Vagina (tissue), 2 donors: ENCODE measurements around the gene TMEM132C.

Experiments
- CTCF ChIP-seq, 3 experiments: fragments of 450-650 bp in 2 of 3; fragments of 200-600 bp in 1 of 3; sonication (generic) in 1 of 3; IDR thresholded peaks; one replicate each; pipeline ENCODE4 v1.5.1; 2017 to 2019; ENCODE audit warnings: antibody characterized with exemption in 3 of 3, mild to moderate bottlenecking in 2 of 3, moderate library complexity in 2 of 3
- POLR2A ChIP-seq, 2 donors: fragments of 450-650 bp; IDR thresholded peaks; one replicate each; pipeline ENCODE4 v1.6.1; 2017; ENCODE audit warnings: antibody characterized with exemption in 2 of 2, mild to moderate bottlenecking in 2 of 2, moderate library complexity in 2 of 2
- POLR2AphosphoS5 ChIP-seq, 2 donors: sonication (generic); formaldehyde crosslinking; IDR thresholded peaks; one replicate each; pipeline ENCODE4 v1.9.0; 2017; ENCODE audit warnings: antibody characterized with exemption in 2 of 2, mild to moderate bottlenecking in 2 of 2, low read depth in 1 of 2; ENCODE audit not compliant: insufficient read depth in 1 of 2

- TF ChIP-seq CTCF (IDR thresholded peaks at IDR 0.05) (no peak), POLR2A (IDR thresholded peaks at IDR 0.05) (no peak), POLR2AphosphoS5 (IDR thresholded peaks at IDR 0.05; ENCODE audit: insufficient read depth in 1 of 2, low read depth in 1 of 2) (no peak)
Observed at GRCh38 chr12:128288357-128288756, 21.4 kb downstream of the TMEM132C start.
